Sigmoid colon (tissue), 4 donors: ENCODE results near the gene SHB.

Experiments used
- EP300 ChIP-seq, 4 donors: sonication (generic); formaldehyde crosslinking; IDR thresholded peaks; one replicate each; pipeline ENCODE4 v1.6.1; 2017; ENCODE audit warnings: antibody characterized with exemption in 4 of 4
- POLR2A ChIP-seq, 2 donors: fragments of 450-650 bp; IDR thresholded peaks; one replicate each; pipeline ENCODE4 v1.6.1; 2016; ENCODE audit warnings: antibody characterized with exemption in 2 of 2, mild to moderate bottlenecking in 2 of 2, moderate library complexity in 2 of 2
- POLR2AphosphoS5 ChIP-seq, 4 donors: sonication (generic); formaldehyde crosslinking; IDR thresholded peaks; one replicate each; pipeline ENCODE4 v1.6.1; 2017; ENCODE audit warnings: antibody characterized with exemption in 4 of 4
- TF ChIP-seq, protein P1 (sequence below), 4 experiments: fragments of 450-650 bp in 3 of 4; fragments of 200-600 bp in 1 of 4; IDR thresholded peaks; one replicate each; pipeline ENCODE4 v1.5.1; 2016 to 2019; ENCODE audit warnings: antibody characterized with exemption in 4 of 4, mild to moderate bottlenecking in 3 of 4, moderate library complexity in 2 of 4

DNA sequence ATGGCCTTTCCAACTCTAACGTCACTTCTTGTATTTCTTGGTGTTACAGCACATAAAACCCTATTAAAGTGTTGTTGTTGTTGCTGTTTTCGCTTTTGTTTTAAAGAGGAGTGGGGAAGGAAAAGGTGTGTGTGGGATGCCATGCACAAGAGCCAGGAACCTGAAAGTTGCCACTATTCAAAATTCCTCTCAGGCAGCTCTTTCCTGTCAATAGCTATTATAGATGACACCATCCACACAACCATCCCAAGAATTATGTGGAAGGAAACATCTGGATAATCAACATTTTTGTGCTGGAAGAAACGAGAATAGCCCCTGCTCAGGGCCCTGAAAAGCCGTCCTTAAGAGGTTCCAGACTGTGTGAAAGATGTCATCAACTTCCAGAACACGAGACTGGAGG, 79.3 kb downstream of the SHB start:
- TF ChIP-seq, protein P1, sequence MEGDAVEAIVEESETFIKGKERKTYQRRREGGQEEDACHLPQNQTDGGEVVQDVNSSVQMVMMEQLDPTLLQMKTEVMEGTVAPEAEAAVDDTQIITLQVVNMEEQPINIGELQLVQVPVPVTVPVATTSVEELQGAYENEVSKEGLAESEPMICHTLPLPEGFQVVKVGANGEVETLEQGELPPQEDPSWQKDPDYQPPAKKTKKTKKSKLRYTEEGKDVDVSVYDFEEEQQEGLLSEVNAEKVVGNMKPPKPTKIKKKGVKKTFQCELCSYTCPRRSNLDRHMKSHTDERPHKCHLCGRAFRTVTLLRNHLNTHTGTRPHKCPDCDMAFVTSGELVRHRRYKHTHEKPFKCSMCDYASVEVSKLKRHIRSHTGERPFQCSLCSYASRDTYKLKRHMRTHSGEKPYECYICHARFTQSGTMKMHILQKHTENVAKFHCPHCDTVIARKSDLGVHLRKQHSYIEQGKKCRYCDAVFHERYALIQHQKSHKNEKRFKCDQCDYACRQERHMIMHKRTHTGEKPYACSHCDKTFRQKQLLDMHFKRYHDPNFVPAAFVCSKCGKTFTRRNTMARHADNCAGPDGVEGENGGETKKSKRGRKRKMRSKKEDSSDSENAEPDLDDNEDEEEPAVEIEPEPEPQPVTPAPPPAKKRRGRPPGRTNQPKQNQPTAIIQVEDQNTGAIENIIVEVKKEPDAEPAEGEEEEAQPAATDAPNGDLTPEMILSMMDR (IDR thresholded peaks at IDR 0.05), result no peak
- no peak for TF ChIP-seq EP300 (IDR thresholded peaks at IDR 0.05)
- TF ChIP-seq POLR2A (IDR thresholded peaks at IDR 0.05), result no peak
- no peak for TF ChIP-seq POLR2AphosphoS5 (IDR thresholded peaks at IDR 0.05)
